ENCODE results near the gene GNG7. TPM values are rescaled to one million over a fixed set of nuclear protein-coding genes. Genes with fewer than 3 reads are reported as not detected.
"Not testable (repeated sequence)": the region's sequence is repeated elsewhere in the genome, so short reads cannot be mapped to it uniquely, and the experiment has no call there.

GNG7 gene
- total RNA-seq, 1 experiment from 2014 or later = 7.7 TPM

DNA sequence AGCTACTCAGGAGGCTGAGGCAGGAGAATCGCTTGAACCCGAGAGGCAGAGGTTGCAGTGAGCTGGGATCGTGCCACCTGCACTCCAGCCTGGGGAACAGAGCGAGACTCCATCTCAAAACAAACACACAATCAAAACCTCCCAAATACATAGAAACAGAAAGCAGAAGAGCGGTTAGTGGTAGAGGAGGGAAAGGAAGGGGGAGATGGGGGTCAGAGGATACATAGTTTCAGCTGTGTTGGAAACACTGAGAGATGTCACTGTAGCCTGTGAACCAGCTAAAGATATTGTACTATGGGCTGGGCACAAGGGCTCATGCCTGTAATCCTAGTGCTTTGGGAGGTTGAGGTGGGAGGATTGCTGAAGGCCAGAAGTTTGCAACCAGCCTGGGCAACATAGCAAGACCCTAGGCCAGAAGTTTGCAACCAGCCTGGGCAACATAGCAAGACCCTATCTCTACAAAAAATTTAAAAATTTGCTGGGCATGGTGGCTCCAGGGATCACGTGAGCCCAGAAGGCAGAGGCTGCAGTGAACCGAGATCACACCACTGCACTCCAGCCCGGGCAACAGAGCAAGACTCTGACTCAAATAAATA, 49.9 kb downstream of the GNG7 start:
- H3K4me1 ChIP-seq (ENCODE audit: insufficient read depth, low read length) = no peaks in the 10 kb centered on the region

DNA sequence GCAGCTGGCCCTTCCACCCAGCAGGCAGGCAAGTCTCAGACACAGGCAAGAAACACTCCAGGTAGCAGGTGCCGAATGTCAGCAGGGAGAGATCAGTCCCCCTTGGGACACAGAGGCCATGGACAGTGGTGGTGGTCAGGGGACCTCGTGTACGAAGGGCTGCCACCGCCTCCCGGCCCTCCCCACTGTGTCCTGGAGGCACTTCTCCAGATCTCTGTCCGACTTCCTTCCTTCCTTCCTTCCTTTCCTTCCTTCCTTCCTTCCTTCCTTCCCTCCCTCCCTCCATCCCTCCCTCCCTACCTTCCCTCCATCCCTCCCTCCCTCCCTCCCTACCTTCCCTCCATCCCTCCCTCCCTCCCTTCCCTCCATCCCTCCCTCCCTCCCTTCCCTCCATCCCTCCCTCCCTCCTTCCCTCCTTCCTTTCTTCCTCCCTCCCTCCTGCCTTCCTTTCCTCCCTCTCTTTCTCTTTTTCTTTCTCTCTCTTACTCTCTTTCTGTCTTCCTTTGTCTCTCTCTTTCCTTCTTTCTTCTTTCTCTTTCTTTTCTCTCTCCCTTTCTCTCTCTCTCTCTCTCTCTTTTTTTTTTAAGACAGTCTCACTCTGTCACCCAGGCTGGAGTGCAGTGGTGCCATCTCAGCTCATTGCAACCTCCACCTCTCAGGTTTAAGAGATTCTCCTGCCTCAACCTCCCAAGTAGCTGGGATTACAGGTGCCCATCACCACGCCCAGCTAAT, 51.3 kb downstream of the GNG7 start:
- H2BK20ac ChIP-seq (ENCODE audit: low read depth, low read length, poor library complexity, severe bottlenecking); H3K14ac ChIP-seq (ENCODE audit: insufficient read depth, low read length); H2BK15ac ChIP-seq (ENCODE audit: low read depth, low read length); H3K4me1 ChIP-seq (ENCODE audit: insufficient read depth, low read length); H3K18ac ChIP-seq (ENCODE audit: insufficient read length, low read depth, low read length); H3K23ac ChIP-seq (ENCODE audit: insufficient read length, low read depth, low read length); H4K5ac ChIP-seq (ENCODE audit: insufficient read length, low read depth, low read length); H2AFZ ChIP-seq (ENCODE audit: low read length); H2BK120ac ChIP-seq (ENCODE audit: low read depth, low read length, poor library complexity, severe bottlenecking); H2AK5ac ChIP-seq (ENCODE audit: insufficient read length, low read length); H3K9me3 ChIP-seq (ENCODE audit: control insufficient read depth, low read depth, low read length); H2BK5ac ChIP-seq (ENCODE audit: insufficient read length, low read length); H3K9me3 Mint-ChIP-seq; H3K23me2 ChIP-seq (ENCODE audit: insufficient read length, low read depth, low read length, poor library complexity, severe bottlenecking); H3K4me3 Mint-ChIP-seq; H3K4ac ChIP-seq (ENCODE audit: low read depth, low read length); H3K27me3 Mint-ChIP-seq (ENCODE audit: low read depth); H3K79me2 ChIP-seq (ENCODE audit: insufficient read depth, low read length); H4K8ac ChIP-seq (replicated peaks; ENCODE audit: insufficient read length, low read depth, low read length); H3K79me1 ChIP-seq (ENCODE audit: insufficient read depth, low read depth, low read length, poor library complexity, severe bottlenecking); H4K91ac ChIP-seq (ENCODE audit: insufficient read length, low read depth, low read length); H3K4me2 ChIP-seq (ENCODE audit: insufficient read depth, insufficient read length, low read length); H3K27me3 ChIP-seq (ENCODE audit: insufficient read depth, low read length); H3K36me3 Mint-ChIP-seq (ENCODE audit: insufficient read depth in 1 of 3, low read depth in 3 of 3); H4K20me1 ChIP-seq (ENCODE audit: control insufficient read depth, insufficient read depth, insufficient read length); H3K27ac ChIP-seq (ENCODE audit: insufficient read length, low read depth, low read length); H3K27ac Mint-ChIP-seq; H3K9ac ChIP-seq (ENCODE audit: extremely low read depth, insufficient read length, low read length); H3K56ac ChIP-seq (ENCODE audit: insufficient read length, low read depth, low read length); H2BK12ac ChIP-seq (ENCODE audit: insufficient read length, low read depth, low read length); DNase-seq; H3T11ph ChIP-seq (ENCODE audit: low read length): not testable (repeated sequence)
- H3K4me1 Mint-ChIP-seq = peaks cover 9 to 14% of the 10 kb centered on the region in 2 experiments
- no CpG with 5 or more reads among the region's 7 CpGs for WGBS (ENCODE audit: extremely low coverage, insufficient read length, low lambda C conversion rate)

More for the DNA sequence above, 49.9 kb downstream of the GNG7 start:
- no peaks in the 10 kb centered on the region for H3K23me2 ChIP-seq (ENCODE audit: insufficient read length, low read depth, low read length, poor library complexity, severe bottlenecking)
- H2BK5ac ChIP-seq (ENCODE audit: insufficient read length, low read length) = no peak overlapping the region
- TF ChIP-seq, protein P1, sequence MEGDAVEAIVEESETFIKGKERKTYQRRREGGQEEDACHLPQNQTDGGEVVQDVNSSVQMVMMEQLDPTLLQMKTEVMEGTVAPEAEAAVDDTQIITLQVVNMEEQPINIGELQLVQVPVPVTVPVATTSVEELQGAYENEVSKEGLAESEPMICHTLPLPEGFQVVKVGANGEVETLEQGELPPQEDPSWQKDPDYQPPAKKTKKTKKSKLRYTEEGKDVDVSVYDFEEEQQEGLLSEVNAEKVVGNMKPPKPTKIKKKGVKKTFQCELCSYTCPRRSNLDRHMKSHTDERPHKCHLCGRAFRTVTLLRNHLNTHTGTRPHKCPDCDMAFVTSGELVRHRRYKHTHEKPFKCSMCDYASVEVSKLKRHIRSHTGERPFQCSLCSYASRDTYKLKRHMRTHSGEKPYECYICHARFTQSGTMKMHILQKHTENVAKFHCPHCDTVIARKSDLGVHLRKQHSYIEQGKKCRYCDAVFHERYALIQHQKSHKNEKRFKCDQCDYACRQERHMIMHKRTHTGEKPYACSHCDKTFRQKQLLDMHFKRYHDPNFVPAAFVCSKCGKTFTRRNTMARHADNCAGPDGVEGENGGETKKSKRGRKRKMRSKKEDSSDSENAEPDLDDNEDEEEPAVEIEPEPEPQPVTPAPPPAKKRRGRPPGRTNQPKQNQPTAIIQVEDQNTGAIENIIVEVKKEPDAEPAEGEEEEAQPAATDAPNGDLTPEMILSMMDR (conservative IDR thresholded peaks at IDR 0.05) = no peak
- no peak overlapping the region for H3K18ac ChIP-seq (ENCODE audit: insufficient read length, low read depth, low read length)
- Mint-ChIP-seq H3K9me3 (no peaks in the 10 kb centered on the region), H3K4me1 (peaks cover 9 to 14% of the 10 kb centered on the region in 2 experiments), H3K36me3 (ENCODE audit: insufficient read depth in 1 of 3, low read depth in 3 of 3) (no peaks in the 10 kb centered on the region; a peak in 1 of 7 replicates), H3K27me3 (ENCODE audit: low read depth) (0 out of 2 replicates have a peak, but pooled peaks cover 1% of the 10 kb centered on the region), H3K27ac (peak overlapping the region in 1 of 3 experiments; percentile 93; a peak in 1 of 7 replicates), H3K4me3 (no peak overlapping the region)
- no peak overlapping the region for H4K5ac ChIP-seq (ENCODE audit: insufficient read length, low read depth, low read length)
- H4K20me1 ChIP-seq (ENCODE audit: control insufficient read depth, insufficient read depth, insufficient read length) = no peaks in the 10 kb centered on the region
- no peak overlapping the region for H2BK15ac ChIP-seq (ENCODE audit: low read depth, low read length)
- H3K56ac ChIP-seq (ENCODE audit: insufficient read length, low read depth, low read length) = no peak overlapping the region
- no peak overlapping the region for H2BK120ac ChIP-seq (ENCODE audit: low read depth, low read length, poor library complexity, severe bottlenecking)
- WGBS (ENCODE audit: extremely low coverage, insufficient read length, low lambda C conversion rate) = no CpG with 5 or more reads among the region's 8 CpGs
- no peak overlapping the region for H2BK20ac ChIP-seq (ENCODE audit: low read depth, low read length, poor library complexity, severe bottlenecking)
- no peak overlapping the region for H4K8ac ChIP-seq (replicated peaks; ENCODE audit: insufficient read length, low read depth, low read length)
- no peaks in the 10 kb centered on the region for H3K79me2 ChIP-seq (ENCODE audit: insufficient read depth, low read length)
- no peak overlapping the region for H3K4ac ChIP-seq (ENCODE audit: low read depth, low read length)
- no peak overlapping the region for H4K91ac ChIP-seq (ENCODE audit: insufficient read length, low read depth, low read length)
- H3K79me1 ChIP-seq (ENCODE audit: insufficient read depth, low read depth, low read length, poor library complexity, severe bottlenecking) = no peaks in the 10 kb centered on the region
- no peak overlapping the region for H3K23ac ChIP-seq (ENCODE audit: insufficient read length, low read depth, low read length)
- H3K4me2 ChIP-seq (ENCODE audit: insufficient read depth, insufficient read length, low read length) = no peak overlapping the region
- H3T11ph ChIP-seq (ENCODE audit: low read length) = no peak overlapping the region
- H3K27me3 ChIP-seq (ENCODE audit: insufficient read depth, low read length) = no peaks in the 10 kb centered on the region
- H2AFZ ChIP-seq (ENCODE audit: low read length) = no peak overlapping the region
- H2AK5ac ChIP-seq (ENCODE audit: insufficient read length, low read length) = no peak overlapping the region
- H3K9ac ChIP-seq (ENCODE audit: extremely low read depth, insufficient read length, low read length) = no peak overlapping the region
- no peaks in the 10 kb centered on the region for H3K9me3 ChIP-seq (ENCODE audit: control insufficient read depth, low read depth, low read length)
- no peak overlapping the region for H3K14ac ChIP-seq (ENCODE audit: insufficient read depth, low read length)
- DNase-seq = no peak
- H2BK12ac ChIP-seq (ENCODE audit: insufficient read length, low read depth, low read length) = no peak overlapping the region
- no peak overlapping the region for H3K27ac ChIP-seq (ENCODE audit: insufficient read length, low read depth, low read length)
